Right lobe of liver (tissue), 6 donors: ENCODE results near the gene LPIN1. TPM values are rescaled to one million over a fixed set of nuclear protein-coding genes. Genes with fewer than 3 reads are reported as not detected.

Experiments
- ATAC-seq, 4 donors: fragments of 200-7000 bp; cut with Tn5 transposase; one replicate each; pipeline ENCODE4 v1.9.1; 2020; ENCODE audit warnings: mild to moderate bottlenecking in 4 of 4, moderate library complexity in 4 of 4
- DNase-seq, 3 donors: peaks; one replicate each; pipeline ENCODE4 v3.0.0-alpha.2; 2020
- H3K27ac ChIP-seq, 3 donors: fragments of 200-600 bp; one replicate each; pipeline ENCODE4 v1.8.0; 2022
- H3K27me3 ChIP-seq, 2 donors: fragments of 200-600 bp; one replicate each; pipeline ENCODE4 v1.8.0; 2022
- H3K36me3 ChIP-seq, 4 donors: fragments of 200-600 bp; sonication (generic) in 1 of 4; one replicate each; pipeline versions ENCODE4 v1.5.1 to v1.8.0; 2017 to 2022; ENCODE audit warnings: control low read depth in 1 of 4
- H3K4me1 ChIP-seq, 4 donors: fragments of 200-600 bp; sonication (generic) in 1 of 4; one replicate each; pipeline versions ENCODE4 v1.5.1 to v1.8.0; 2017 to 2022; ENCODE audit warnings: control low read depth in 1 of 4
- H3K4me3 ChIP-seq, 3 donors: fragments of 200-600 bp; one replicate each; pipeline ENCODE4 v1.8.0; 2022
- H3K9me3 ChIP-seq, 4 donors: fragments of 200-600 bp; sonication (generic) in 1 of 4; one replicate each; pipeline versions ENCODE4 v1.5.1 to v1.8.0; 2017 to 2022; ENCODE audit warnings: control low read depth in 1 of 4
- POLR2A ChIP-seq: fragments of 450-650 bp; IDR thresholded peaks from one replicate; pipeline ENCODE4 v1.6.1; 2017; ENCODE audit warnings: antibody characterized with exemption, mild to moderate bottlenecking
- WGBS: methylation state at CpG from one replicate; pipeline ENCODE4 v1.1.6; 2018; ENCODE audit warnings: low coverage, low lambda C conversion rate; ENCODE audit not compliant: insufficient coverage; ENCODE audit errors: missing lambda C conversion rate; 5-methylcytosine and 5-hydroxymethylcytosine counted together
- intact Hi-C, 2 donors: fragments of 100-400 bp; cut with DNase I; formaldehyde crosslinking; loops; one replicate each; pipeline versions ENCODE4 v1.11.2 to v1.14.1; 2022
- long read RNA-seq: library from polyadenylated mRNA; unstranded; transcript quantifications from one replicate; pipeline ENCODE4 v2.0.0, GENCODE V29; 2019
- total RNA-seq, 6 experiments: library from RNA; depleted of rRNA in 2 of 6; stranded (reverse); fragments of >200 nt in 2 of 6; fragmentation: NEBNext Ultra II Directional in 3 of 6; extraction: Animal tissue kit (Norgen Biotek cat#: 25700) in 3 of 6; gene quantifications; one replicate each; pipeline versions ENCODE4 v1.1.0 to v1.2.4, GENCODE V29; 2016 to 2023
- TF ChIP-seq, protein P1 (sequence below), 4 donors: fragments of 200-600 bp in 3 of 4; fragments of 450-650 bp in 1 of 4; IDR thresholded peaks; one replicate each; pipeline versions ENCODE4 v1.5.1 to v1.8.0; 2016 to 2022; ENCODE audit warnings: antibody characterized with exemption in 4 of 4, mild to moderate bottlenecking in 2 of 4
- donor health status: DM: no; HTN: yes; CAD: no.
- donor health status: DM: no; HTN: no; CAD: no.
- donor health status: DM: no; HTN: no; CAD: no.
- donor health status: DM: no; HTN: yes; CAD: no.
- donor health status: DM: no; HTN: yes; CAD: no.

Gene LPIN1, protein sequence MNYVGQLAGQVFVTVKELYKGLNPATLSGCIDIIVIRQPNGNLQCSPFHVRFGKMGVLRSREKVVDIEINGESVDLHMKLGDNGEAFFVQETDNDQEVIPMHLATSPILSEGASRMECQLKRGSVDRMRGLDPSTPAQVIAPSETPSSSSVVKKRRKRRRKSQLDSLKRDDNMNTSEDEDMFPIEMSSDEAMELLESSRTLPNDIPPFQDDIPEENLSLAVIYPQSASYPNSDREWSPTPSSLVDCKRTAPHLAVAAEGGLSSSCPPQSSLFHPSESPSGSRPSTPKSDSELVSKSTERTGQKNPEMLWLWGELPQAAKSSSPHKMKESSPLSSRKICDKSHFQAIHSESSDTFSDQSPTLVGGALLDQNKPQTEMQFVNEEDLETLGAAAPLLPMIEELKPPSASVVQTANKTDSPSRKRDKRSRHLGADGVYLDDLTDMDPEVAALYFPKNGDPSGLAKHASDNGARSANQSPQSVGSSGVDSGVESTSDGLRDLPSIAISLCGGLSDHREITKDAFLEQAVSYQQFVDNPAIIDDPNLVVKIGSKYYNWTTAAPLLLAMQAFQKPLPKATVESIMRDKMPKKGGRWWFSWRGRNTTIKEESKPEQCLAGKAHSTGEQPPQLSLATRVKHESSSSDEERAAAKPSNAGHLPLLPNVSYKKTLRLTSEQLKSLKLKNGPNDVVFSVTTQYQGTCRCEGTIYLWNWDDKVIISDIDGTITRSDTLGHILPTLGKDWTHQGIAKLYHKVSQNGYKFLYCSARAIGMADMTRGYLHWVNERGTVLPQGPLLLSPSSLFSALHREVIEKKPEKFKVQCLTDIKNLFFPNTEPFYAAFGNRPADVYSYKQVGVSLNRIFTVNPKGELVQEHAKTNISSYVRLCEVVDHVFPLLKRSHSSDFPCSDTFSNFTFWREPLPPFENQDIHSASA
- total RNA-seq = 10 to 100 TPM; 17.3 to 58.7 (median 29.1) TPM
- long read RNA-seq, full-length matches to known transcripts = 2 of 4 reads
- long read RNA-seq, partial matches to known transcripts = 1 of 4 reads
- long read RNA-seq, other reads (novel, unspliced or antisense) = 1 of 4 reads

DNA sequence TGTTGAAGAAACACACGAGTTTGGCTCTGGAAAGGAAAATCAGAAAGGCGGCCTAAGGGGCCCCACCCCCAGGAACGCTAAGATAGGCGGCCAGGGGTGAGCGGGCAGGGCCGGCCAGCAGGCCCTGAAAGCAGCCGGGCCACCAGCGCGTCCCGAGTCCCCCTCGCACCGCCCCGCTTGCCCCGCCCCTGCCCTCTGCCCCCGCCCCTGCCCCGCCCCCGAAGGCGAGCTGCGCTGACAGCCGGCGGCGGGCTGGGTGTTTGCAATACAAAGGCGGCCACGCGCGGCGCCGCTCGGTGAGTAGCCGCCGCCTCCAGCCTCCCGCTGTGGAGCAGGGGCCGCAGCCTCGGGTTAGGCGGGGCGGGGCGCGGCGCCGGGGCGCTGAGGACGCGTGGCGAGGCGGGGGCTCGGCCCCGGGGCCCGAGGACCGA lies at the start of gene LPIN1:
Gene LPIN1 (plus strand): TSS at position 257 of the 431 bp plus-strand sequence. CDS start 18,910 bp downstream, outside the sequence.
- Histone ChIP-seq H3K4me1 (peaks cover 0 to 42% (median 16%) of the 10 kb centered on the region in 4 donors), H3K9me3 (no peaks in the 10 kb centered on the region), H3K27ac (peak within 1 kb of the TSS; percentile 67 to 83 (median 77)), H3K4me3 (peak within 1 kb of the TSS; percentile 87 to 98 (median 93)), H3K27me3 (no peaks in the 10 kb centered on the region), H3K36me3 (no peaks in the 10 kb centered on the region)
- DNase-seq (peak; percentile 91 to 93 (median 93)), ATAC-seq (peak; percentile 77 to 87 (median 84))
- WGBS = 0% methylated on average over 9 of the region's 49 CpGs
- TF ChIP-seq, protein P1, sequence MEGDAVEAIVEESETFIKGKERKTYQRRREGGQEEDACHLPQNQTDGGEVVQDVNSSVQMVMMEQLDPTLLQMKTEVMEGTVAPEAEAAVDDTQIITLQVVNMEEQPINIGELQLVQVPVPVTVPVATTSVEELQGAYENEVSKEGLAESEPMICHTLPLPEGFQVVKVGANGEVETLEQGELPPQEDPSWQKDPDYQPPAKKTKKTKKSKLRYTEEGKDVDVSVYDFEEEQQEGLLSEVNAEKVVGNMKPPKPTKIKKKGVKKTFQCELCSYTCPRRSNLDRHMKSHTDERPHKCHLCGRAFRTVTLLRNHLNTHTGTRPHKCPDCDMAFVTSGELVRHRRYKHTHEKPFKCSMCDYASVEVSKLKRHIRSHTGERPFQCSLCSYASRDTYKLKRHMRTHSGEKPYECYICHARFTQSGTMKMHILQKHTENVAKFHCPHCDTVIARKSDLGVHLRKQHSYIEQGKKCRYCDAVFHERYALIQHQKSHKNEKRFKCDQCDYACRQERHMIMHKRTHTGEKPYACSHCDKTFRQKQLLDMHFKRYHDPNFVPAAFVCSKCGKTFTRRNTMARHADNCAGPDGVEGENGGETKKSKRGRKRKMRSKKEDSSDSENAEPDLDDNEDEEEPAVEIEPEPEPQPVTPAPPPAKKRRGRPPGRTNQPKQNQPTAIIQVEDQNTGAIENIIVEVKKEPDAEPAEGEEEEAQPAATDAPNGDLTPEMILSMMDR (IDR thresholded peaks at IDR 0.05) = peak in 1 of 4 donors; percentile 16
- peak; percentile 91 for TF ChIP-seq POLR2A
- intact Hi-C loops = no loop called here

DNA sequence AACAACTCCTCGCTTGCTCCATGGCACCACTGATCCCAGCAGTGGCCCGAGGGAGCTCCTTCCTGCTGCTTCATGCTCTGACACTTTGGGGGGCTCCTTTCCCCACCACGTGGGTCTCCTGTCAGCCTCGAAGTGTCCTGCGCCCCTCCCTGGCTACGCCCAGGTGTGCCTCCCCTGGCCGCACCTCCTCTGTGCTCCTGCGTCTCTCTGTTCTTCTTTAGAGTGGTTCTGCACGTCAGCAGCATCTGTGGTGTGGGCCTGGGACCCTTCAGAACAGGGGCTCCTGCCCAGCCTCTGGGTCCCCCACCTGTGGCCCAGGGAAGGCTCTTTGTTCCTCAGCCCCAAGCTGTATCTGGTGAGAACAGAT lies 49.7 kb upstream of the LPIN1 start:
- Histone ChIP-seq H3K36me3 (no peaks in the 10 kb centered on the region), H3K4me3 (no peak overlapping the region), H3K4me1 (peaks cover 0 to 34% (median 3%) of the 10 kb centered on the region in 4 donors), H3K27me3 (no peaks in the 10 kb centered on the region), H3K9me3 (no peaks in the 10 kb centered on the region), H3K27ac (peak overlapping the region in 1 of 3 donors; percentile 82)
- intact Hi-C loops = no loop called here
- DNase-seq = no peak
- no peak for TF ChIP-seq POLR2A
- TF ChIP-seq, protein P1 (IDR thresholded peaks at IDR 0.05) = no peak
- ATAC-seq = no peak
- no CpG with 5 or more reads among the region's 9 CpGs for WGBS

DNA sequence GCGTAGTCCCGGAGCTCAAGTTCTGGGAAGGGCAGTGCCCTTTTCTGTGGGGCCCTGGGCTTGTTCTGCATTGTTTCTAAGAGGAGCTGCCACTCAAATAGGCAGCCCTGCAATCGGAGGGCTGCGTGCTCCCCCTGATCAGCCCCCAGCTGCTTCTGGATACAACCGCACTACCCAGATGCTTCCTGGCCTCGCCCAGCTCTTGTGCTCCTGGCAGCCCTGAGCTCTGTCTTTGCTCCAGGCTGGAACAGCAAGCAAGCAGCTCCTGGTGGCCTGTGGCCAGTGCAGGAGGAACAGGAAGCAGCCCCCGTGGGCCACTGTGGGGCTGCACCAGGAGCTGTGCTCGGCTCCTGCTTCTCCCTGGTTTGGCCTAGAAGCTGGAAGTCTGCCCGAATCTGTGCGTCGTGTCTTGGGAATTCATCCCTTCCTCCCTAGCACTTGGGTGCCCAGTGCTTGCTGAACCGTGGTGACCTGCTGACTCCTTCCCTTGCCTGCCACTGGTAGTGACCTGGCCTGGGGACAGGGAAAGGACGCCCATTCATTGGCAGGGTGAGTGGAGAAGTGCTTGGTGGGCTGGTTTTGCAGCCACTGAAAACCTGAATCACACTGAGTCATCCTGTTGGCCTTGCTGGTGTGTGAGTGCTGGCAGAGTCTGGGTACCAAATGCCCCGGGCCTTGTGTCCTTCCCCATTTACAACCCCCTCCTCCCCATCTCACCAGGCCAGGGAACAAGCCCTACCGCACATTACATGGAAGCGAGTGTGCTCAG lies 49.1 kb upstream of the LPIN1 start:
- peaks cover 0 to 34% (median 3%) of the 10 kb centered on the region in 4 donors for H3K4me1 ChIP-seq
- H3K27me3 ChIP-seq = no peaks in the 10 kb centered on the region
- no CpG with 5 or more reads among the region's 16 CpGs for WGBS
- ATAC-seq = peak in 1 of 4 donors; percentile 28
- intact Hi-C loops = no loop called here
- no peak for DNase-seq
- TF ChIP-seq POLR2A = no peak
- TF ChIP-seq, protein P1 (IDR thresholded peaks at IDR 0.05) = no peak
- H3K9me3 ChIP-seq = no peaks in the 10 kb centered on the region
- no peak overlapping the region for H3K4me3 ChIP-seq
- no peaks in the 10 kb centered on the region for H3K36me3 ChIP-seq
- H3K27ac ChIP-seq = peak overlapping the region in 2 of 3 donors; percentile 49 to 82
